GM03348 (cell line): Measurements from ENCODE around the gene VDAC1.

ENCODE experiments used
- DNase-seq: peaks from one replicate; pipeline ENCODE4 v3.0.0; 2012; ENCODE audit warnings: low spot score

The VDAC1 gene

GRCh38 chr5:134024811-134025210, 20.0 kb upstream of the VDAC1 start:
- no peak for DNase-seq

GRCh38 chr5:134022333-134022732, 17.6 kb upstream of the VDAC1 start:
- no peak for DNase-seq

DNA sequence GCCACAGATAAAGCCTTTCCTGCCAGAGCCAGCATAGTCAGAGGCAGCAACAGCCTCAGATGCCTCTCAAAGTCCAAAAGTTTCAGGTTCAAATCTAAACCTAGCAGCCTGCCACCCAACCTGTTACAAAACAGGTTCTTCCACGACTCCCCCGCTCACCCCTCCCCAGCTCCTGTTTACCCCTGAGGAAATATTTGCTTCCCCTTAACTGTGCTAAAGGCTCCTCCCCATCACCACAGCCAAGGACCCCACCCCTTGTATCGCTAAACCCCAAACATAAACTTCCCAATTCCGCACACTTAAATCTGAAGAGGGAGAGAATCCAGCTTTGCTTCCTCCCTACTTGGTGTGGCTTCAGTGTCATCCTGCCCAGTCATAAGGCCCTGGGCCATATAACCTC, 15.4 kb upstream of the VDAC1 start:
- DNase-seq = no peak

GRCh38 chr5:134019636-134020035, 14.9 kb upstream of the VDAC1 start:
- DNase-seq = no peak

GRCh38 chr5:134018986-134019316, 14.2 kb upstream of the VDAC1 start:
- no peak for DNase-seq

- no peak for DNase-seq
Measured at GRCh38 chr5:134018154-134018985, 13.6 kb upstream of the VDAC1 start.

DNA sequence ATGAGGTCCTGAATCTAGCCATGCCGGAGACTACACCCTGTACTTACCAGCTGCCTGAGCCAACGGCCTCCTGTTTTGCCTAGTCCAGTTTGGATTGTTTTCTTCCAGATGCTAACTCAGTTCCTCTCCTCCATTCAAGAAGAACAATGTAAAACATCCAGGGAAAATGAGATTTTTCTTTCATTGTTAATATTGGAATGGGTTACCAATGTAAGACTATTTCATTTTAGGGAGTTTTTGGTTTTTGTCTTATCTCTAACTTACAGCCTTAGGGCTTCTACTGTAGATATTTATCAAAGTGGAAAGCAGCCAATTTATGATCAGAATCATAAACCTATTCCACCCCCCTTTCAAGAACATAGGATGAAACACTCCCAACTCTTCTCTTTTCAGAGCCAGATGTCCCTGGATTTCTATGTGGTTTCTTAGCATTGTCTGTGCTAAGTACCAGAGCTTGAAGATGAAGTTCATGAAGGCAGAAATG, 3.5 kb upstream of the VDAC1 start:
- no peak for DNase-seq

DNA sequence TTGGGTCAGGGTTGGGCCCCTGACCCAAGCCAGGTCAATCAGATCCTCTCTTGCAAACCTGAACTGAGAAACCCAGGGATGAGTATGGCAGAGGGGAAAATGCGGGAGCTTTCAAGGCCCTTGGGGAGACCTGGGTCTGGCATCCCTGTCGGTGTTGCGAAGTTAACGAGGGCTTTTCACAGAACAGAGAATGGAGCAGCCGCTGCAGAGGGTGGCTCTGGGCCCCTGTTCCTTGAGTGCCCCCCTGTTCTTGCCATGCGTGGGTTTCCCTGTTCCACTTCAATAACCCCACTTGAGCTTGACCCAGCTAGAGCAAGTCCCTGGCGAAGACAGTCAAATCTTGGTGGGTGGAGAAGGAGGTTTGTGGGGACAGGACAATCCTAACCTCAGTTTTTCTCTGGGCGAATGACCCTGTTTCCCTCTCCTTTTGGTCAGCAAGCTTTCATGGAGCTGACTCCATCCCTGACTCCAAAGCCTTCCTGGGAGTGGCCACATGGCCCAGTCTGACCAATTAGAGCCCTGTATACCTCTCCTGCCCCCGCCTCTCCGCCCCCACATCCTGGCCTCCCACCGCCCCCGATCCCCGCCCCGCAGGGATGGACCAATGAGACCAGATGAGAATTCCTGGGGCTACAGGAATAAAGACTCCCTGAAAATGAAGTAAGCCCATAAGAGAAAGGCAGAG, 2.9 kb upstream of the VDAC1 start:
- peak; percentile 55 for DNase-seq

DNA sequence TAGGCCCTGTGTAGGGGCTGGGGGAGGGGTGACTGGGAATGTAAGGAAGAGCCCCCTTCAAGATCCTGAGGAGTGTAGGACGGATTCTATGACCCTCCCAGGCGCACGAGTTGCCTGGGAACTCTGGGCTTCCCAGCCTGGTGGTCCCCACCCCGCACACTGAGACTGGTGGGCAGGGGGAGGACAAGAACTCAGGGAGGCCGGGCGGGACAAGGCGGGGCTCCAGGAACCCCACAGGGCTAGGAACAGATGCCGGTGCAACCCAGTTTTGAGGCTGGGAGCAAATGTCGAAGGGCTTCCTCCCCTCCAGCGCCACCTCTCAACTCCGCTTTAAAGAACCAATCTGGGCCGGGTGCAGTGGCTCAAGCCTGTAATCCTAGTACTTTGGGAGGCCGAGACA, 1.3 kb upstream of the VDAC1 start:
- DNase-seq = no peak

DNA sequence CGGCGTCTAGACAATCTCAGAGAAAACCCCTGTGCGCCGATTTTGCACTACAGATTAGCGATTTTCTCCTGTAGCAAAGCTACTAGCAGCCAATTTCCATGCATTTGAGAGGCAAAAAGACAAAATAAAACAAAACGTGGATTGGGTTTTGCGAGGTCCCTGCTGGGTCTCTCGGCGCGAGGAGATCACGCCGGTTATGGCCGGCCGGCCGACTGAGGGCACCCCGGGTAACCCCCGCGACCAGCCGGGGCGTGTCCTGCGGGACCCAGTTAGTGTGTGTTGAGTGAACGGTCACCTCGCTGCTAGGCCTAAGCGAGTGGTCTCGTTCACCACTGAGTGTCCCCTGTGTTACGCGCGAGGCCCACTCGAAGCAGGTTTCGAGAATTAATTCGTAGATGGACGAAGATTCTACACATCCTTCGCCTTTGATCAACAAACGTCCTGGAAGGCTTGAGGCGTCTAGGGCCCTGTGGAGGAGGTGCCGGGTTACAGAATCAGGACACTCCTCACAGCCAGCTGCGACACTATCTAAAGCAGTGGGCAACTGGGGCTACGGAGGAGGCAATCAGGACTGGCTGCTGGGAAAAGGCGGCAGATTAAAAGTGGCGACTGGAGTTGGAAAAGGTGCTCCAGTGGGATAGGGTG, 764 bp upstream of the VDAC1 start:
- peak; percentile 68 for DNase-seq

GRCh38 chr5:134003817-134004625, 754 bp downstream of the VDAC1 start:
- DNase-seq = peak; percentile 86

GRCh38 chr5:134003064-134003816, 1.5 kb downstream of the VDAC1 start:
- DNase-seq = no peak

- DNase-seq = no peak
Measured at GRCh38 chr5:134001938-134002731, 2.6 kb downstream of the VDAC1 start.

- DNase-seq = no peak
Measured at GRCh38 chr5:134000696-134001453, 3.9 kb downstream of the VDAC1 start.

DNA sequence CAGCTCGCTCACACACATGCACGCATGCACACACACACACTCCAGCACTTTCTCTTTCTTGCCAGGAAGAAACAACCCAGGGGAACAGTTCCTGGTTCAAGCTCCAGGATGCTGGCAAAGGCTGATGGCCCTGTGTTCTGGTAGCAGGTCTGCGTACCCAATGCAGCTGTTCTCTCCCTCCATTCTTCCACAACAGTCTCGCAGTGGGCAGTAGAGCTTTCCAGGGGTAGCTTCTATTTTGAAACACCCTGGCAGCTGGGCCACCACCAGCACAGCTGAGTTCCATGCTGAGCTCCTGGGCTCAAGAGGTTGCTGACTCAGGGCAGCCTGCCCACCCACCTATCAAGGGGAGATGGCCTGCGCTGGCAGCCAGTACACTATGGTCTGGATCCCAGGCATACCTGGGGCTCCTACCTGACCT, 4.7 kb downstream of the VDAC1 start:
- no peak for DNase-seq

GRCh38 chr5:133998807-133999206, 6.0 kb downstream of the VDAC1 start:
- DNase-seq = no peak

DNA sequence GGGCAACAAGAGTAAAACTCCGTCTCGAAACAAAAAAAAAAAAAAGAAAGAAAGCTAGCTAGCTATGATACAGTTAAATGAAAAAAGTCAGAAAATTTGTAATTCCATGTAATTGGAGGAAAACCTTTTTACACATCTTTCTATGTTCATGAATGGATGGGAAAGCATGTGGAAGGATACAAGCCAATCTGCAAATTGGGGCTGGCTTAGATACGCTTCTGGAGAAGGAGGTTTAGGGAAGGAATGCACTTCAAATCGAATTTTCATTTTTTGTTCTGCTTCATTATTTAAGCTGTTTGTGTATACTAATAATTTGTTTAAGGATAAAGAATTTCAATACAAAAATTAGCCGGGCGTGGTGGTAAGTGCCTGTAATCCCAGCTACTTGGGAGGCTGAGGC, 6.7 kb downstream of the VDAC1 start:
- no peak for DNase-seq

- no peak for DNase-seq
Measured at GRCh38 chr5:133996683-133997252, 8.0 kb downstream of the VDAC1 start.

- no peak for DNase-seq
Measured at GRCh38 chr5:133995883-133996563, 8.8 kb downstream of the VDAC1 start.
